NK-92 treated with Interleukin-12 subunit alpha and Interleukin-12 subunit beta, amount 100 ng/mL, for 24 hours (cell line): ENCODE results near the gene ZFYVE19.

Source experiments
- DNase-seq: peaks from one replicate; lab custom pipeline; 2025; lab: John Stamatoyannopoulos, UW

The ZFYVE19 gene

DNA sequence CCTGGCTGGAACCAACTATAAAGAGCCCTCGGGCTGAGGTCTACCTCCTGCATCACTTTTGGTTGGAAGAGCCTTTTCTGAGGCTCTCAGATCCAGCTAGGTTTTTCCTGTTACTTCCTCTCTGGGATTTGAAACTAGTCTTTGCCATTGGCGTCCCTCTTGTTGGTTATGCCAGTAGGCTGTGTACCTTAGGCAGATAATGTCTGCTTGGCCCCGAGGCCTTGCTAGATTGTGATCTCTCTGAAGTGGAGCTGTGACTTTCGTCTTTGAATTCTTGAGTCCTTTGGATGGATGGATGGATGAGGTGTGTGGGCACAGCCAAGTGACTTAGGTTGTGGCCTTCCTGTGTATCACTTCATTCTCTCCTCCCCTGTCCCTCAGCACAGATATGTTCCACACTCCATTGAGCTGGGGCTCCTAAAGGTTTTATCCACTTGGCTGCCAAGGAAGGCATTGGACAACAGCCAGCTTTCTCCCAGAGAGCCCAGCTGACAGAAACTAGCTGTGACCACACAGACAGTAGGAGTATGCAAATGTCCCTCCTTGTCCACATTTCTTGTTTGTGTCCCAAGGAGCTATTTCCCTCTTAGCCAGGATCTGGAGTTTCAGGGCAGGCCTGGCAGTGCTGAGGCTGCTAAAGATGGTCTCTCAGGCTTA lies 8.3 kb downstream of the ZFYVE19 start:
- no peak for DNase-seq

DNA sequence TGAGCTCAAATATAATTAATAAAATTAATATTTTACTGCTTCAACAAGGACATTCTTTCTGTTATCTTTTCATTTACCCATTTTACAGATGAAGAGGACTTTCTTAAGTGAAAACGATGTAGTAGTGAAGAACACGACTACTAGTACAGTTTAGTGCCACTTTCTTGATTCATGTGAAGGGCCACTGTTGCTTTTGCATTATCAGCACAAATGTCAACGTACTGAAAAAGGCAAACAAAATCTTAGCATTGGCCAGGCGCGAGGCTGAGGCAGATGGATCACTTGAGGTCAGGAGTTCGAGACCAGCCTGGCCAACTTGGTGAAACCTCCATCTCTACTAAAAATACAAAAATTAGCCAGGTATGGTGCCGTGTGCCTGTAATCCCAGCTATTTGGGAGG lies 12.2 kb downstream of the ZFYVE19 start:
- no peak for DNase-seq

DNA sequence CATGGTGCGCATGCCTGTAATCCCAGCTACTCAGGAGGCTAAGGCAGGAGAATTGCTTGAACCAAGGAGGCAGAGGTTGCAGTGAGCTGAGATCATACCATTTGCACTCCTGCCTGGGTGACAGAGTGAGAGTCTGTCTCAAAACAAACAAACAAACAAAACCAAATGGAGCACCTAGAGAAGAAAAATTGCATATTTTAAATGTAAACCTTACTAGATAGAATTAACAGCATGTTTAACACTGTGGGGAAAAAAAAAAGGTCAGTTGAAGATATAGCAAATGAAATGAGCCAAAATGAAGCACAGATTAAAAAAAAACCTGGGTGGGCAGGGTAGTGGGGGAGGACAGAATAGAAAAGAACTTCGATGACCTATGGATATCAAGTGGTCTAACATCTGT lies 14.3 kb downstream of the ZFYVE19 start:
- no peak for DNase-seq

DNA sequence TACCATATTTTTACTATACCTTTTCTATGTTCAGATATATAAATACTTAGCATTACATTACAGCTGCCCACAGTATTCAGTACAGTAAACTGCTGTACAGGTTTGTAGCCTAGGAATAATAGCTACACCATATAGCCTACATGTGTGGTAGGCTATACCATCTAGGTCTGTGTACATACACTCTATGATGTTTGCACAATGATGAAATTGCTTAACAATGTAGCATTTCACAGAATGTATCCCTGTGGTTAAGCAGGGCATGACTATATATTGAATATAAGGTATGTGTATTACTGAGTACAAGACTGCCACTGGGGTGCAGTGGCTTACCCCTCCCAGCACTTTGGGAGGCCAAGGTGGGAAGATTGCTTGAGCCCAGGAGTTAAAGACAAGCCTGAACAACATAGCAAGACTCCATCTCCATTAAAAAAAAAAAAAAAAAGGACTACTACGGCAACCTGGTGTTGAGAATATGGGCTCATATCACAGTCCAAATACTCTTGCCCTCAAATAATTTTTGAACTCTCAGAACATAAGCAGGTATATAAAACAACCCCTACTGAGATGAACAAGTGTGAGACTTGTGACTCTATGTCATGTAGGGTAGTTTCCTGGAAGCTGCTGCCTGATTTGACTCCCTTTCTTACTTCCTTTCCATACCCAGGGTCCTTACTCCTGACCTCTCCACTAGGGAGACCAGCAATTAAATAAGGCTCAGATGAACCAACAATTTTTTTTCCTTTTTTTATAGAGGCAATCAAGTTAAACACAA lies 16.9 kb downstream of the ZFYVE19 start:
- no peak for DNase-seq

DNA sequence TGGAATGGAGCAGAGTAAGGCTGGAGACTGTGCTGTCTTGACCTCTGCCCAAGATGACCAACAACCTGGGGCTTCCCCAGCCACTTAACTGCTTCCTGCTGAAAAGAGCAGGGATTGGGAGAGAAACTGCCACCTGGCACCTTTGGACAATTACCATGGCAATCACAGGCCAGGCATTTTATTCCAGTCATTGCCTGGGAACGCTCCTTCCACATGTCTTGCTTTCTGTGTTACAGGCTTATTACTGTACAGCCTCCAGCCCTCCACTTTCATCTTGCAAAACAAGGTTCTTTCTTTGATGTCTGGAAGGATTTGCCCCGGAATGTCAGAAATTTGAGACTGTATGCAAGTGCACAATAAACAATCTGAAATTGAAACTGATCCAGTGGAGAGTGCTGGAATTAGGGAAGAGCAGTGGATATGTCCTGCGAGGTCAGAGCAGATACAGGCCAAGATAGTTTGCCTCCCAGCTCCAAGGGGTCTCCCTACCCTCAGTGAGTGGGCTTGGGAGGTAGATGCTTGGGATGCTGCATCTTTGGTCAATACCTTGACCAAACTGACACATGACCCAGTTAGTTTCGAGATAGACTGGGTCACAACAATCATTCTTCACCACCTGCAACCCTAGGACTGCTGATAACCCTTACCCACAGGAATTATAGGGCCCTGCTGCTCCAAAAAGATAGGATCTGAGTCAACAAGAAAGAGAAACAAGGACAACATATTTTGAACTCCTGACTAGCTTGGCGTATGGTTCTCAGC lies 19.0 kb downstream of the ZFYVE19 start:
- no peak for DNase-seq

DNA sequence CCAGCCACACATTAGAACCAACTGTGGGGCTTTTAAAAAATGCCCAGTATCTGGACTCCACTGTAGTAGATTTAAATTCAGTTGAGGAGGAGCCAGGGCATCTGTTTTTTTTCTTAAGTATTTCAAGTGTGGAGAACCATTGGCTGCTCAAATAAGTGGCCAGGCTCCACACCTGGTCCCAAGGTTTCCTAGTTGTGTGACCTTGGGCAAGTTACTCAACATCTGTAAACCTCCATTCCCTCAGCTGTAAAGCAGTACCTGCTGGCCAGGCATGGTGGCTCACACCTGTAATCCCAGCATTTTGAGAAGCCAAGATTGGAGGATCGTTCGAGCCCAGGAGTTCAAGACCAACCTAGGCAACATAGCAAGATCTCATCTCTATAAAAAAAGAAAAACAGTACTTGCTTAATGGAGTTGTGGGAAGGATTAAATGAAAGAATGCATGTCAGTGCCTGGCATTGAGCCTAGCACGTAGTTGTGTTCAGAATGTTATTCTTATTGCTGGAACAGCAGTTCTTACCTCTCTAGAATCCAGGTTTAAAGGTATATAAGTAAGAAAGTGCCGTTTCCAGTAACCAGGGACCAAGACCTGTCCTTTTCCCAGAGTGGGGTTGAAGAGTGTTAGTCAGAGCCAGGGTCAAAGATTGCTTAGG lies 19.7 kb downstream of the ZFYVE19 start:
- no peak for DNase-seq

DNA sequence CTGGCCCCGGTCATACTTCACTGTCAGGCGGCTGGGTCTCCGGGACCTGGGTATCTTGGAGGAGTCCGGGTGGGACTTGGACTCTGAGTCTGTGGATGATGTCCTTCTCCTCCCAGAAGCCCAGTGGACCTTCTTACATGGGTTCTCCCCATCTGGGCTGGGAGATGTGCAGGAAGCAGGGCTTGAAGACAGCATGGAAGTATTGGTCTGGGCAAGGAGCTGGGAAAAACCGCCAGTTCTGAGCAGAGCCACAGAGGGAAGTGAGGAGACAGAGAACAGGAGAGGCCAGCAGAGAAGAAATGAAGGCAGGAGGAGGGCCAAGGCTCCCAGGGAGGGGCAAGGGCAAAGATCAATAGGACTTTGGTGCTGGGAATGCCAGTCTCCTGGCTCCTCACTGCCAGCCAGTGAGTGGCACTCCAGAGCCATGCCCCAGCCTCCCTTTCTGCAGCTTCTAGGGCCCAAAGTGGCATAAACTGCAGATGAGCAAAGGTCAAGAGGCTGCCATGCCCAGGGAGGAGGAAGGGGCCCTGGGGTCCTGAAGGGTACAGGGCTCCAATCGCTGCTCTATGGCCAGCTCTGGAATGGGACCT lies 21.7 kb downstream of the ZFYVE19 start, which contains the start of gene PPP1R14D:
TSS of gene PPP1R14D (minus strand) at position 262 of the 590 bp plus-strand sequence. CDS start at position 195, 67 bp downstream.
- DNase-seq = no peak

DNA sequence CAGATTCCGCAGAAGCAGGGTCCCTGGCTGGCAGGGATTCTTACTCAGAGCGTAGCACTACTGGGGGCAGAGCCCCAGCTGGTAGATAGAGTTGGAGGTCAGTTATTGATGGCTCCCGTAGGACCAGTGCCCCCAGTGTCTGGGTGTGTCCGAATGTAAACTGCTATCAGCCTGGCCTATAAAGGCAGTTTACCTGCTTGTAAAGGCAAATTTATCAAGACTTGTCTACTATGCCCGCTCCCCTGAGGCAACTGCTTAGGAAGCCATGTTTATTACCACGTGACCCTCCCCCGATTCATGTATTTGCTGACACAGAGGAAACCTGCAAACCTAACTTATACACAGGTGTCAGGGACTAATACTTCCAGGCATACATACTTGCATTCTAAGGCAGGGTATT lies 22.2 kb downstream of the ZFYVE19 start:
- no peak for DNase-seq

DNA sequence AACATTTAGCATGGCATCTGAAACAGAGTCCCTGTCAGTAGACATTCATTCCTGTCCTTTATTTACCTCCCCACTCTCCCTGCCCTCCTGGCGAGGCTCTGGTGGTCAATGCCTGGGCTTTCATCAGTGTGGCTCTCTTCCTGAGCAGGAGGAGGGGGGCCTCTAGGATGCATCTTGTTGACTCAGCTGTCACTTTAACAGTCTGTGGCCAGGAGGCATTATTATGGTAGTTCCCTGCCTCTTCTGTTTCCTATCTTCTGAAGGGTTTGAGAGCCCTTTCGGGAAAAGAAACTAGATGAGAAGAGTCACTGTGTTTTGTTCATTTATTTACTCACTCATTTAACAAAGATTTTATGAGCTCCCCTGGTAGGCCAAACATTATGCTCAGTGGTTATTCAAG lies 24.0 kb downstream of the ZFYVE19 start:
- no peak for DNase-seq

DNA sequence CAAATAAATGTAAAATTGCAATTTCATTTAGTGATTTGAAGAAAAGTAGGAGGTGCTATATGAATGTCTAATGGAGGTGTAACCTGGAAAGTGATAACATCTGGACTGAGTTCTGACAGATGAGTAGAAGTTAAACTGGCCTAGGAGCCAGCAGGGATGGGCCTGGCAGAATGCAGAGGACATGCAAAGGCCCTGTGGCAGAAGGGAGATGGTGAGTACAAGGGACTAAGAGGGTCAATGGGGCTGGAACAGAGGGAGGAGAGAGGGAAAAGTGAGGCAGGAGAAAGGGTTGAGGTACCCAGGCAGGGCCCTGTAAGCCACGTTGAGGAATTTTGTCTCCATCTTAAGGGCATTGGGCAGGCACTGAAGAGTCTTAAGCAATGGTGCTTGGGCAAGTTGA lies 25.0 kb downstream of the ZFYVE19 start:
- DNase-seq = no peak

DNA sequence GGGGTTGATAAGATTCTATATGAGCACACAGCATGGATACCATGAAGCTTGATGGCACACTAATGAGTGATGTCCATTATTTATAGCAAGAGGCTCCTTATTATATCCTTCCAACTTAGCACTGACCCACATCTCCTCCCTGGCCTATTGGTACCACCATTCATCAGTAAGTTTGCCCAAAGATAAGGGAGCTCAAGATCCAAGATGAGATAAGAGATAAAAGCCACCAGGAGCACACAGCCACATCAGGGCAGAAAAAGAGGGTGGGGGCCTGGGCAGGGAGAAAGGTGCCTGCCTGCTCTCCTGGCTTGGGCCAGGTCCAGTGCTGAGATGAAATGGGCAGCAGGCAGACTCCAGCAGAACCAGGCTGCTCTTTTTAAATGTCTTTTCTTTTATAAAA lies 26.0 kb downstream of the ZFYVE19 start:
- DNase-seq = no peak

DNA sequence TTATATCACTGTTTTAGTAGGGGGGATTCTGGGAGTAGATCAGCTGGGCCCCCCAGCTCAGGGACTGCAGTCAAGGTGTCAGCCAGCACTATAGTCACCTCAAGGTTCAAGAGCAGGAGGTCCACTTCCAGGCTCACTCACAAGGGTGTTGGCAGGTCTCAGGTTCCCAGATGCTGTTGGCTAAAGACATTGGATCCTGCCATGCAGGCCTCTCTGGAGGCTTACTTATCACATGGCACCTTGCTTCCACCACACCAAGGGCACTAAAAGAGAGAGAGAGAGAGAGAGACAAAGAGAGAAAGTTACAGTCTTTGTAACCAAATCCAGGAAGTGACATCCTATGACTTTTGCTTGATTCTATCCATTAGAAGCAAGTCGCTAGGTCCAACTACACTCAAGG lies 29.1 kb downstream of the ZFYVE19 start:
- no peak for DNase-seq

DNA sequence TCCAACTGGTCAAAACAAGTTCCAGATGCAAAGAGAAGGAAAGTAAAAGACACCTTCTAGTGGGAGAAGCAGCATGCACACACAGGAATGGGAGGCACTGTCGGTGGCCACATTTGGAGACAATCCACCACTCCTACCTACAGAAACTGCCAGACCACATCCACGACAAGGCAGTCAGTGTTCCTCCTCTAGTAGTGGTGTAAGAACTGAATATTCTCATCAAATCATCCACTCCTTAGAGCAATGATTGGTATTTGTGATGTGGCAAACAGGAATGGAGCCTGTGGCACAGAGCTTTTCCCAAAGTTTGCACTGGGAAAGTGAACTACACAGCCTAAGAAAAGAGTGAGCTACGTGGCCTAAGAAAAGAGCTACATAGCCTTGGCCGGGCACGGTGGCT lies 31.9 kb downstream of the ZFYVE19 start:
- no peak for DNase-seq

DNA sequence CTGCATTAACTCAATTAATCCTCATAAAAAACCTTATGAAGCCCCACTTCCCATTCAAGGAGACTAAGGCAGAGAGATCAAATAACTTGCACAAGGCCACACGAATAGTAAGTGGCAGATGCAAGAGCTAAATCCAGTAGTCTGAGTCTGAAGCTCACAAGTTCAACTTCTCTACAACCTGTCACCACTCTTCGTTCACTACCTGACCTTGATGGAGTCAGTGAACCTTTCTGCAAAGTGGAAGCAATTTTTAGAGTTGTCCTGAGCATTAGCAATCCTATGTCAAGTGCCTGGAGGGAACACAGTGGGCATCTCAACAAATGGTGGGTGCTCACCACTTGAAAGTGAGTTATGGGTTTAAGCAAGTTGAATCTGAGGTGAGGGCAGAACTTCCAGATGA lies 34.9 kb downstream of the ZFYVE19 start:
- DNase-seq = no peak

DNA sequence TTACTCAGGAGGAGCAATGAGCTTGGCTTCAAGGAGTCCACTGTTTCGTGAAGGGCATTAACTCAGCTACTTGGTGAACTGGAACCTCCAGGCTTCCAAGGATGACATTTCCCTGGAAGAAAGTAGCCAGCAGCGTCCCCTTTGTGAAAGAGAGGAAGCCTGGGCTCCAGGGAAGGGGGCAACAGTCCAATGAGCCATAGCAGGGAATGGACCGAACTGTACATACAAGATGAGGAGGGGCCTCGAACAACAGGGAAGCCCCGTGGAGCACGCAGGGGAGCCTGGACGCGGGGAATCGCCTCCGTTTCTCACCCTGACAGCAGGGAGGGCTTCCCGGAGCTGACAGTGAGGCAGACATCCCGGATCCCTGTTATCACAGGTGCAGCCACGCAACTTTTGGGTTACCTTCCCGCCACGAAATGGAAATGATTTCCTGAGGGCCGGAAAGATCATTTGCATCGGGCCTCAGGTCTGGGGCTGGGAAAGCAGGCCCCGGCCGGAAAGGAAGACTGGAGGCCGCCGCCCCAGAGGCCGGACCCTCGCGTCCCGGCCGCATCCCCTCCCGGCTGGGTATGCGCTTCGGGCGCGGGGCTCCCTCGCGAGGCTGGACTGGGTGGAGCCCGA lies 36.5 kb downstream of the ZFYVE19 start:
- no peak for DNase-seq

DNA sequence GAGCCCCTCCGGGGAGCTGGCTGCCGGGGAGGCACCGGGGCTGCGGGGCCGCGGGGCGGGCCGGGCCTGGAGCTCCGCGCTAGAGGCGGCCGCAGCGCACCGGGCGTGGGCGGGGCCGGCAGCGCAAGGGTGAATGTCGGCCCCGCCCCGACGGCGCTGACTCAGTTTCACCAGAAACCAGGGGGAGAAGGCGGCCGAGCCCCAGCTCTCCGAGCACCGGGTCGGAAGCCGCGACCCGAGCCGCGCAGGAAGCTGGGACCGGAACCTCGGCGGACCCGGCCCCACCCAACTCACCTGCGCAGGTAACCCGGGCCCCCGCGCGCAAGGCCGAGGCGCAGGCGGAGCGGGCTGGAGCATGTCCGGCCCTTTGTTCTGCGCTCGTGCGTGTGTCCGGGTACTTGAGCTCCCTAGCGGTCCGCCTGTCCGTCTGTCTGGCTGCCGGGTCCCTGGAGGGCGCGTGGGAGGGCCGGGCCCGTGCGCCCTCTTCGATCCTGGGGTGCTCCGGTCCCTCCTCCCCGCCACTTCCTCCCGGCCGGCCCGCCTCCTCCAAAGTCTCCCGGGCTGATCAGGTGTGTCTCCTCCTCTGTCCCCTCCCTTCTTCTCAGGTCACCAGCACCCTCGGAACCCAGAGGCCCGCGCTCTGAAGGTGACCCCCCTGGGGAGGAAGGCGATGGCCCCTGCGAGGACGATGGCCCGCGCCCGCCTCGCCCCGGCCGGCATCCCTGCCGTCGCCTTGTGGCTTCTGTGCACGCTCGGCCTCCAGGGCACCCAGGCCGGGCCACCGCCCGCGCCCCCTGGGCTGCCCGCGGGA lies 37.2 kb downstream of the ZFYVE19 start, which contains the start of gene SPINT1:
TSS of gene SPINT1 (plus strand) at position 164 of the 811 bp plus-strand sequence. CDS start at position 671, 507 bp downstream.
- no peak for DNase-seq

DNA sequence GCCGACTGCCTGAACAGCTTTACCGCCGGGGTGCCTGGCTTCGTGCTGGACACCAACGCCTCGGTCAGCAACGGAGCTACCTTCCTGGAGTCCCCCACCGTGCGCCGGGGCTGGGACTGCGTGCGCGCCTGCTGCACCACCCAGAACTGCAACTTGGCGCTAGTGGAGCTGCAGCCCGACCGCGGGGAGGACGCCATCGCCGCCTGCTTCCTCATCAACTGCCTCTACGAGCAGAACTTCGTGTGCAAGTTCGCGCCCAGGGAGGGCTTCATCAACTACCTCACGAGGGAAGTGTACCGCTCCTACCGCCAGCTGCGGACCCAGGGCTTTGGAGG lies 37.8 kb downstream of the ZFYVE19 start:
- no peak for DNase-seq

DNA sequence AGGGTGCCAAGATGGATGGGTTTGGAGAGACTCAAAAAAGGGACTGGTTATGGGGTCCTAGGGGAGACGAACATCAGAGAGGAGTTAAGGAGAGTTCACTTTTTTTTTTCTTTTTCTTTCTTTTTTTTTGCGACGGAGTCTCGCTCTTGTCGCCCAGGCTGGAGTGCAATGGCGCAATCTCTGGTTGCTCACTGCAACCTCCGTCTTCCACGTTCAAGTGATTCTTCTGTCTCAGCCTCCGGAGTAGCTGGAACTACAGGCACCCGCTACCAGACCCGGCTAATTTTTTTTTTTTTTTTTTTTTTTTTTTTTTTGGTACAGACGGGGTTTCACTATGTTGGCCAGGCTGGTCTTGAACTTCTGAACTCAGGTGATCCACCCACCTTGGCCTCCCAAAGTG lies 38.1 kb downstream of the ZFYVE19 start:
- DNase-seq = no peak

DNA sequence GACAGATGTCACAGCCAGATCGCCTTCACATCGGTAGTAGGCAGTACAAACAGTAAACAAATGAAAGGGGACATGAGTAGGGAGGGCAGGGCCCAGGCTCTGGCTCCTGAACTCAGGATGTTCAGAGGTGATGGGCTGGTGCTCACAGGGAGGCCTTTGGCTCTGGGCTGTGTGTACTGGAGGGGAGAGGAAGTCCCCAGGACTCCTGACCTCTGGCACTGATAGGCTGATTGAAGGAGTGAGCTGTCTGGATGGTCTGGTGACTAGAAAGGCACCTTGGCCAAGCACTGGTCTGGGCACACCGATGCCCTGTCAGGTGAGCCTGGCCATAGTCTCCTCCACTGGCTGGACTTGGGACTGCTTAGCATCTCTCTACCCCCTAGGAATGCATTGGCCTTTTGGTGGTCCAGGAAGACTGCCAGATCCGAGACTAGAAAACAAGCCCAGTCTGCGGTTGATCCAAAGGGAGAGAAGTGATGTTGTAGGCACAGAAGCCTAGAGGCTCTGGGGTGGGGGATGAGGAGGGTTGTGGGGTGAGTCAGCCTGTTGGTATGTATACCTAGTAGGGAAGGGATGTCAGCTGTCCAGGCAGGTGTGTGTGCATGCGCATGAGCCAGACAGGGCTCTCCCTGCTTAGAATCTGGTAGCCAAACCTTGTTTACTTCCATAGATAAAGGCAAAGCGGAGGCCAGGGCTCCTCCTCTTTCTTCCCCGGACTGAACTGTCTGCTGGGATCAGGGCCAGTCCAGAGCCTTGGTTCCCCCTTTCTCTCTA lies 38.8 kb downstream of the ZFYVE19 start:
- DNase-seq = no peak

DNA sequence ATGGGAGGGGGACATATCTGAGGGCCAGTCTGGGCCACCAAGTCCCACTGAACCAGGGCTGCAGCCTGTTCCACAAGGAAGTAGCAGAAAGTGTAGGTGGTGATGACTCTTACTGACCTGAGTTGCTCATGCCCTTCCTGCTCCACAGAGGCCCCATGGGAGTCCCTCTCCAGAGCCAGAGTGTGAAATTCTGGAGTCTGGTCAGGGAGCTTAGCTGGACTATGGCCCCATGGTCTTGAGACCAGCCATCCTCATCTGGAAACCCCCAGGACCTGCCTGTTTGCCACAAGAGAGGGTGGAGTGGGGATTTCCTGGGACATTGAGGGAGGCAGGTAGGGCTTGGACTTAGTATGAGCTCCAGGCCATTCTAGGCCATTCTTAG lies 39.9 kb downstream of the ZFYVE19 start:
- no peak for DNase-seq
